HepG2 (cell line): ENCODE measurements around the gene TMEM63B. TPM values are rescaled to one million over a fixed set of nuclear protein-coding genes. Genes with fewer than 3 reads are reported as not detected.
A peak's percentile ranks its signal among the peaks of the same experiment; 100 is the strongest.

Experiments
- ATAC-seq: fragments of 200-7000 bp; cut with Tn5 transposase; 3 replicates; pipeline ENCODE4 v1.9.1; 2020; ENCODE audit warnings: mild to moderate bottlenecking, moderate library complexity
- BruUV-seq: library from RNA; stranded (reverse); fragments of 400-500 nt; replicated peaks from 2 replicates; lab custom pipeline; 2021; lab: Mats Ljungman, UMichigan
- CTCF ChIA-PET: fragments of 300-600 bp; formaldehyde crosslinking; extraction: SDS; loops from one replicate; lab custom pipeline; 2021; ENCODE audit warnings: low total read pairs, inconsistent platforms, low intra/inter-chr PET ratio; lab: Yijun Ruan, JAX
- POLR2A ChIA-PET: fragments of 350-600 bp; sonication (Branson Sonifier 250); formaldehyde crosslinking; loops from one replicate; lab custom pipeline; 2020; ENCODE audit warnings: antibody characterized with exemption, inconsistent platforms; lab: Yijun Ruan, JAX
- DNase-seq: peaks from one replicate; pipeline ENCODE4 v3.0.0-alpha.2; 2015; ENCODE audit warnings: low spot score
- FAIRE-seq: peaks from 3 replicates; lab custom pipeline; 2011; peaks lifted over from hg19 to GRCh38; lab: Jason Lieb, UNC
- H2AFZ ChIP-seq: one replicate; pipeline ENCODE4 v1.6.1; 2011; ENCODE audit warnings: low read length, inconsistent platforms
- H3K27ac ChIP-seq: fragments of 300-600 bp; 3 replicates; pipeline ENCODE4 v1.8.0; 2011; ENCODE audit warnings: mixed run types, mild to moderate bottlenecking, mixed read lengths, low read length, inconsistent platforms; ENCODE audit not compliant: insufficient read depth; ENCODE audit errors: extremely low read length
- H3K27me3 ChIP-seq, 2 experiments: fragments of 200-600 bp in 1 of 2; 2 replicates in 1 of 2; 3 replicates in 1 of 2; pipeline versions ENCODE4 v1.6.0 to v1.8.0; 2011; ENCODE audit warnings: low read length in 2 of 2, mild to moderate bottlenecking in 2 of 2, moderate library complexity in 2 of 2, inconsistent platforms in 1 of 2; ENCODE audit not compliant: insufficient read depth in 2 of 2, control insufficient read depth in 1 of 2
- H3K36me3 ChIP-seq, 2 experiments: fragments of 200-600 bp in 1 of 2; replicated peaks in 1 of 2; 2 replicates in 1 of 2; 3 replicates in 1 of 2; pipeline versions ENCODE4 v1.5.1 to v1.8.0; 2011; ENCODE audit warnings: low read length in 2 of 2, inconsistent platforms in 1 of 2; ENCODE audit not compliant: insufficient read depth in 2 of 2, control insufficient read depth in 1 of 2
- H3K4me1 ChIP-seq: 2 replicates; pipeline ENCODE4 v1.5.1; 2012; ENCODE audit warnings: low read length, inconsistent platforms; ENCODE audit not compliant: insufficient read depth
- H3K4me2 ChIP-seq: 2 replicates; pipeline ENCODE4 v1.6.0; 2011; ENCODE audit warnings: low read depth, low read length, inconsistent platforms
- H3K4me3 ChIP-seq, 3 experiments: fragments of 200-600 bp in 1 of 3; sonication (generic), shearing (Covaris generic) in 1 of 3; replicated peaks in 1 of 3; 2 replicates each; pipeline ENCODE4 v1.5.1; 2011 to 2016; ENCODE audit warnings: low read length in 3 of 3, inconsistent platforms in 2 of 3, low read depth in 2 of 3, mild to moderate bottlenecking in 2 of 3, control low read depth in 1 of 3, mixed read lengths in 1 of 3; ENCODE audit not compliant: insufficient read depth in 1 of 3
- H3K79me2 ChIP-seq: one replicate; pipeline ENCODE4 v1.6.1; 2011; ENCODE audit warnings: low read length, inconsistent platforms; ENCODE audit not compliant: insufficient read depth
- H3K9ac ChIP-seq: 2 replicates; pipeline ENCODE4 v1.6.0; 2011; ENCODE audit warnings: mild to moderate bottlenecking, low read depth, low read length, inconsistent platforms; ENCODE audit not compliant: insufficient read depth
- H3K9me3 ChIP-seq: 2 replicates; pipeline ENCODE4 v1.5.1; 2012; ENCODE audit warnings: mild to moderate bottlenecking, low read length
- H4K20me1 ChIP-seq: 2 replicates; pipeline ENCODE4 v1.6.0; 2011; ENCODE audit warnings: inconsistent platforms, mild to moderate bottlenecking, low read length, moderate library complexity; ENCODE audit not compliant: insufficient read depth
- CREM ChIP-seq, 2 experiments: sonication (generic) in 1 of 2; formaldehyde crosslinking in 1 of 2; IDR thresholded peaks; 2 replicates each; pipeline versions ENCODE4 v1.4.0 to v1.6.1; 2016 to 2020; ENCODE audit warnings: antibody characterized with exemption in 1 of 2, mild to moderate bottlenecking in 1 of 2, missing genetic modification reagents in 1 of 2
- JARID2 ChIP-seq: sonication (generic); formaldehyde crosslinking; IDR thresholded peaks from 2 replicates; pipeline ENCODE4 v1.8.1; 2023; ENCODE audit warnings: missing genetic modification reagents, inconsistent platforms; ENCODE audit not compliant: insufficient replicate concordance
- MIXL1 ChIP-seq: IDR thresholded peaks from 2 replicates; pipeline ENCODE4 v1.6.1; 2016
- MLX ChIP-seq: IDR thresholded peaks from 2 replicates; pipeline ENCODE4 v1.6.1; 2016
- NCOA1 ChIP-seq: sonication (generic); formaldehyde crosslinking; IDR thresholded peaks from 2 replicates; pipeline ENCODE4 v1.9.0; 2021; ENCODE audit warnings: missing genetic modification reagents
- PCBP1 ChIP-seq: fragments of 200-400 bp; formaldehyde crosslinking; IDR thresholded peaks from 2 replicates; pipeline ENCODE4 v1.6.1; 2017; ENCODE audit warnings: mild to moderate bottlenecking, low read depth, low read length, borderline replicate concordance
- TBX2 ChIP-seq: sonication (generic); formaldehyde crosslinking; IDR thresholded peaks from 2 replicates; pipeline ENCODE4 v1.5.0; 2020; ENCODE audit warnings: missing genetic modification reagents, mild to moderate bottlenecking, borderline replicate concordance
- ZNF331 ChIP-seq: sonication (generic); formaldehyde crosslinking; IDR thresholded peaks from 2 replicates; pipeline ENCODE4 v1.4.0; 2020; ENCODE audit warnings: missing genetic modification reagents
- ZNF431 ChIP-seq: sonication (generic); formaldehyde crosslinking; IDR thresholded peaks from 2 replicates; pipeline ENCODE4 v1.9.0; 2022; ENCODE audit warnings: missing genetic modification reagents, low read depth, mild to moderate bottlenecking, borderline replicate concordance
- ZNF788 ChIP-seq: sonication (generic); formaldehyde crosslinking; IDR thresholded peaks from 2 replicates; pipeline ENCODE4 v1.5.0; 2020; ENCODE audit warnings: mild to moderate bottlenecking, missing genetic modification reagents, borderline replicate concordance
- WGBS: methylation state at CpG from one replicate; pipeline ENCODE4 v1.1.6; 2017; ENCODE audit warnings: low lambda C conversion rate; 5-methylcytosine and 5-hydroxymethylcytosine counted together
- in situ Hi-C: cut with HindIII; loops from 2 replicates; pipeline ENCODE4 v1.10.0; 2017; ENCODE audit warnings: low pct_unique_long_range_greater_than_20kb; ENCODE audit not compliant: extremely low pct_ligation_motif_present
- intact Hi-C: fragments of 100-400 bp; cut with micrococcal nuclease; formaldehyde crosslinking; loops from one replicate; pipeline ENCODE4 v1.10.0; 2022; ENCODE audit not compliant: unreplicated experiment
- polyA plus RNA-seq, 8 experiments: library from polyadenylated mRNA; depleted of rRNA in 3 of 8; stranded (reverse) in 7 of 8; unstranded in 1 of 8; fragments of >200 nt; fragmentation: Illumina TruSeq in 4 of 8; extraction: Trizol in 4 of 8; gene quantifications; 2 replicates each; pipeline versions ENCODE4 v1.2.1 to v1.2.3, GENCODE V29; 2011 to 2016; ENCODE audit warnings: low read depth in 4 of 8, missing spikeins in 1 of 8, mixed read lengths in 1 of 8; ENCODE audit not compliant: insufficient read depth in 1 of 8
- total RNA-seq, 5 experiments: library from RNA; depleted of rRNA; stranded (reverse); fragments of >200 nt; fragmentation: Illumina TruSeq; extraction: Trizol; gene quantifications; 2 replicates each; pipeline ENCODE4 v1.2.3, GENCODE V29; 2016; ENCODE audit warnings: low read depth in 1 of 5
- TF ChIP-seq, protein P1 (sequence below): sonication (generic); formaldehyde crosslinking; IDR thresholded peaks from 2 replicates; pipeline ENCODE4 v1.5.0; 2020; ENCODE audit warnings: missing genetic modification reagents, mild to moderate bottlenecking, borderline replicate concordance
- TF ChIP-seq, protein P2 (sequence below): IDR thresholded peaks from 2 replicates; pipeline ENCODE4 v1.6.1; 2018; ENCODE audit warnings: missing genetic modification reagents, mild to moderate bottlenecking, missing compliant biosample characterization
- TF ChIP-seq, protein P3 (sequence below): sonication (generic); formaldehyde crosslinking; IDR thresholded peaks from 2 replicates; pipeline ENCODE4 v1.4.0; 2020; ENCODE audit warnings: missing genetic modification reagents, borderline replicate concordance

The TMEM63B gene
- total and polyA plus RNA-seq, 2 of the 13 experiments (the other 11 are each of a cell fraction or from before 2014, with no cell fraction given), result 27.4 to 75.8 TPM

GRCh38 chr6:44133981-44134711, 6.8 kb downstream of the TMEM63B start (continued):
- TF ChIP-seq, protein P1, sequence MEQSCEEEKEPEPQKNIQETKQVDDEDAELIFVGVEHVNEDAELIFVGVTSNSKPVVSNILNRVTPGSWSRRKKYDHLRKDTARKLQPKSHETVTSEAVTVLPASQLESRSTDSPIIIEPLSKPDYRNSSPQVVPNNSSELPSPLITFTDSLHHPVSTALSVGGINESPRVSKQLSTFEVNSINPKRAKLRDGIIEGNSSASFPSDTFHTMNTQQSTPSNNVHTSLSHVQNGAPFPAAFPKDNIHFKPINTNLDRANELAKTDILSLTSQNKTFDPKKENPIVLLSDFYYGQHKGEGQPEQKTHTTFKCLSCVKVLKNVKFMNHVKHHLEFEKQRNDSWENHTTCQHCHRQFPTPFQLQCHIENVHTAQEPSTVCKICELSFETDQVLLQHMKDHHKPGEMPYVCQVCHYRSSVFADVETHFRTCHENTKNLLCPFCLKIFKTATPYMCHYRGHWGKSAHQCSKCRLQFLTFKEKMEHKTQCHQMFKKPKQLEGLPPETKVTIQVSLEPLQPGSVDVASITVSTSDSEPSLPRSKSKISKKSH (CRISPR knock-in tag), result 0 out of 2 replicates have a peak, but pooled peaks have one; percentile 45
- 0 out of 2 replicates have a peak, but pooled peaks have one; percentile 7 for TF ChIP-seq TBX2 (CRISPR knock-in tag)
- 0 out of 2 replicates have a peak, but pooled peaks have one; percentile 4 for TF ChIP-seq CREM (IDR thresholded peaks at IDR 0.05)
- no peak for TF ChIP-seq CREM (CRISPR knock-in tag; IDR thresholded peaks at IDR 0.05)
- TF ChIP-seq MIXL1, result 0 out of 2 replicates have a peak, but pooled peaks have one; percentile 5
- TF ChIP-seq, protein P2, sequence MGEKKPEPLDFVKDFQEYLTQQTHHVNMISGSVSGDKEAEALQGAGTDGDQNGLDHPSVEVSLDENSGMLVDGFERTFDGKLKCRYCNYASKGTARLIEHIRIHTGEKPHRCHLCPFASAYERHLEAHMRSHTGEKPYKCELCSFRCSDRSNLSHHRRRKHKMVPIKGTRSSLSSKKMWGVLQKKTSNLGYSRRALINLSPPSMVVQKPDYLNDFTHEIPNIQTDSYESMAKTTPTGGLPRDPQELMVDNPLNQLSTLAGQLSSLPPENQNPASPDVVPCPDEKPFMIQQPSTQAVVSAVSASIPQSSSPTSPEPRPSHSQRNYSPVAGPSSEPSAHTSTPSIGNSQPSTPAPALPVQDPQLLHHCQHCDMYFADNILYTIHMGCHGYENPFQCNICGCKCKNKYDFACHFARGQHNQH (CRISPR knock-in tag), result no peak
- TF ChIP-seq NCOA1, result no peak
- TF ChIP-seq ZNF331 (CRISPR knock-in tag), result no peak
- TF ChIP-seq, all 625 proteins: peak for 8

- Histone ChIP-seq H3K79me2 (peaks cover 16% of the 10 kb centered on the region), H3K4me1 (peaks cover 38% of the 10 kb centered on the region), H3K9me3 (no peaks in the 10 kb centered on the region), H3K4me3 (no peak overlapping the region), H3K27me3 (no peaks in the 10 kb centered on the region), H3K4me2 (no peak overlapping the region), H4K20me1 (peaks cover 2% of the 10 kb centered on the region), H3K9ac (no peak overlapping the region), H2AFZ (no peak overlapping the region), H3K36me3 (peaks cover 14 to 47% of the 10 kb centered on the region in 2 experiments), H3K27ac (no peak overlapping the region)
- TF ChIP-seq ZNF431 (CRISPR knock-in tag) (no peak), JARID2 (CRISPR knock-in tag) (no peak), ZNF788 (CRISPR knock-in tag) (no peak), MLX (no peak), PCBP1 (no peak)
- TF ChIP-seq, protein P3, sequence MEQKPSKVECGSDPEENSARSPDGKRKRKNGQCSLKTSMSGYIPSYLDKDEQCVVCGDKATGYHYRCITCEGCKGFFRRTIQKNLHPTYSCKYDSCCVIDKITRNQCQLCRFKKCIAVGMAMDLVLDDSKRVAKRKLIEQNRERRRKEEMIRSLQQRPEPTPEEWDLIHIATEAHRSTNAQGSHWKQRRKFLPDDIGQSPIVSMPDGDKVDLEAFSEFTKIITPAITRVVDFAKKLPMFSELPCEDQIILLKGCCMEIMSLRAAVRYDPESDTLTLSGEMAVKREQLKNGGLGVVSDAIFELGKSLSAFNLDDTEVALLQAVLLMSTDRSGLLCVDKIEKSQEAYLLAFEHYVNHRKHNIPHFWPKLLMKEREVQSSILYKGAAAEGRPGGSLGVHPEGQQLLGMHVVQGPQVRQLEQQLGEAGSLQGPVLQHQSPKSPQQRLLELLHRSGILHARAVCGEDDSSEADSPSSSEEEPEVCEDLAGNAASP, result no peak
- CTCF ChIA-PET, result no interaction called here
- FAIRE-seq, result no peak
- no peak for ATAC-seq
- BruUV-seq, result no TSS peak
- in situ Hi-C loops (no loop called here), intact Hi-C loops (no loop called here)
- POLR2A ChIA-PET, result no interaction called here
- no peak for DNase-seq
- 98% methylated on average over 10 of the region's 10 CpGs for WGBS
Measured at GRCh38 chr6:44135173-44135758, 7.9 kb downstream of the TMEM63B start.
